ENCODE results near the gene IL22RA2.

- TF ChIP-seq CTCF (IDR thresholded peaks at IDR 0.05) (no peak), POLR2AphosphoS5 (IDR thresholded peaks at IDR 0.05) (no peak)
Observed at GRCh38 chr6:137116807-137117206, 56.6 kb downstream of the IL22RA2 start.
